ENCODE data around the gene CLTC.

GRCh38 chr17:59652119-59652518 lies 32.4 kb downstream of the CLTC start:
- TF ChIP-seq POLR2A (IDR thresholded peaks at IDR 0.05; ENCODE audit: low read length) (no peak), GATA1 (IDR thresholded peaks at IDR 0.05; ENCODE audit: low read depth, low read length) (no peak)
